NCI-H510A treated with DMSO at 0.1 percent for 48 hours (cell line): ENCODE data around the gene DUSP15.
"Not testable (repeated sequence)": the region's sequence is repeated elsewhere in the genome, so short reads cannot be mapped to it uniquely, and the experiment has no call there.

ENCODE experiments used
- DNase-seq: peaks from one replicate; lab custom pipeline; 2025; lab: John Stamatoyannopoulos, UW

DUSP15 gene

GRCh38 chr20:31839782-31840487, 30.4 kb downstream of the DUSP15 start:
- DNase-seq = no peak

- no peak for DNase-seq
These were observed 31.6 kb downstream of the DUSP15 start for GRCh38 chr20:31838646-31839292.

- no peak for DNase-seq
These were observed 32.4 kb downstream of the DUSP15 start for GRCh38 chr20:31837896-31838397.

- no peak for DNase-seq
These were observed 33.3 kb downstream of the DUSP15 start for GRCh38 chr20:31836853-31837608.

GRCh38 chr20:31835977-31836852, 34.1 kb downstream of the DUSP15 start:
- DNase-seq = no peak

- no peak for DNase-seq
These were observed 34.8 kb downstream of the DUSP15 start for GRCh38 chr20:31835554-31835953.

GRCh38 chr20:31833931-31834521, 36.3 kb downstream of the DUSP15 start:
- DNase-seq = no peak

GRCh38 chr20:31833130-31833930, 37.0 kb downstream of the DUSP15 start:
- peak; percentile 5 for DNase-seq

- DNase-seq = no peak
These were observed 38.5 kb downstream of the DUSP15 start for GRCh38 chr20:31831771-31832306.

GRCh38 chr20:31831211-31831610, 39.1 kb downstream of the DUSP15 start:
- no peak for DNase-seq

- DNase-seq = no peak
These were observed 39.8 kb downstream of the DUSP15 start for GRCh38 chr20:31830406-31830981.

- no peak for DNase-seq
These were observed 40.6 kb downstream of the DUSP15 start for GRCh38 chr20:31829731-31830130.

GRCh38 chr20:31828016-31828415, 42.3 kb downstream of the DUSP15 start:
- DNase-seq = not testable (repeated sequence)

- no peak for DNase-seq
These were observed 43.3 kb downstream of the DUSP15 start for GRCh38 chr20:31827059-31827458.

- DNase-seq = no peak
These were observed 44.3 kb downstream of the DUSP15 start for GRCh38 chr20:31826074-31826473.

GRCh38 chr20:31824554-31825313, 45.6 kb downstream of the DUSP15 start:
- DNase-seq = no peak

GRCh38 chr20:31824125-31824485, 46.2 kb downstream of the DUSP15 start:
- DNase-seq = no peak

- no peak for DNase-seq
These were observed 46.8 kb downstream of the DUSP15 start for GRCh38 chr20:31823360-31824124.
